Measurements from ENCODE around the gene TIRAP. TPM values are rescaled to one million over a fixed set of nuclear protein-coding genes. Genes with fewer than 3 reads are reported as not detected.

TIRAP gene
- polyA plus RNA-seq, 4 donors: 10.6 to 19.1 (median 13.5) TPM

- no peak for DNase-seq (ENCODE audit: low read depth in 4 of 4, low spot score in 2 of 4)
Measured at GRCh38 chr11:126318574-126319373, 35.9 kb downstream of the TIRAP start.

GRCh38 chr11:126319374-126319740 lies 36.5 kb downstream of the TIRAP start:
- no peak for DNase-seq (ENCODE audit: low read depth in 4 of 4, low spot score in 2 of 4)

GRCh38 chr11:126322996-126323395 lies 40.1 kb downstream of the TIRAP start:
- DNase-seq (ENCODE audit: low read depth in 4 of 4, low spot score in 2 of 4): no peak

- DNase-seq (ENCODE audit: low read depth in 4 of 4, low spot score in 2 of 4): no peak
Measured at GRCh38 chr11:126327281-126328000, 44.5 kb downstream of the TIRAP start.

- DNase-seq (ENCODE audit: low read depth in 4 of 4, low spot score in 2 of 4): no peak
Measured at GRCh38 chr11:126328001-126328390, 45.1 kb downstream of the TIRAP start.

GRCh38 chr11:126328444-126328843 lies 45.6 kb downstream of the TIRAP start:
- DNase-seq (ENCODE audit: low read depth in 4 of 4, low spot score in 2 of 4): no peak

- no peak for DNase-seq (ENCODE audit: low read depth in 4 of 4, low spot score in 2 of 4)
Measured at GRCh38 chr11:126328938-126329643, 46.2 kb downstream of the TIRAP start.

- DNase-seq (ENCODE audit: low read depth in 4 of 4, low spot score in 2 of 4): no peak
Measured at GRCh38 chr11:126329644-126330211, 46.8 kb downstream of the TIRAP start.

GRCh38 chr11:126331286-126331685 lies 48.4 kb downstream of the TIRAP start:
- no peak for DNase-seq (ENCODE audit: low read depth in 4 of 4, low spot score in 2 of 4)

GRCh38 chr11:126332221-126332711 lies 49.4 kb downstream of the TIRAP start:
- DNase-seq (ENCODE audit: low read depth in 4 of 4, low spot score in 2 of 4): no peak

GRCh38 chr11:126333142-126333541 lies 50.2 kb downstream of the TIRAP start:
- DNase-seq (ENCODE audit: low read depth in 4 of 4, low spot score in 2 of 4): no peak

- DNase-seq (ENCODE audit: low read depth in 4 of 4, low spot score in 2 of 4): no peak
Measured at GRCh38 chr11:126334659-126335462, 52.0 kb downstream of the TIRAP start.

GRCh38 chr11:126335463-126335760 lies 52.5 kb downstream of the TIRAP start:
- DNase-seq (ENCODE audit: low read depth in 4 of 4, low spot score in 2 of 4): no peak

- no peak for DNase-seq (ENCODE audit: low read depth in 4 of 4, low spot score in 2 of 4)
Measured at GRCh38 chr11:126336138-126336541, 53.2 kb downstream of the TIRAP start.

GRCh38 chr11:126336671-126337101 lies 53.8 kb downstream of the TIRAP start:
- no peak for DNase-seq (ENCODE audit: low read depth in 4 of 4, low spot score in 2 of 4)

GRCh38 chr11:126337126-126337473 lies 54.2 kb downstream of the TIRAP start:
- no peak for DNase-seq (ENCODE audit: low read depth in 4 of 4, low spot score in 2 of 4)

- no peak for DNase-seq (ENCODE audit: low read depth in 4 of 4, low spot score in 2 of 4)
Measured at GRCh38 chr11:126337474-126338241, 54.8 kb downstream of the TIRAP start.

- DNase-seq (ENCODE audit: low read depth in 4 of 4, low spot score in 2 of 4): no peak
Measured at GRCh38 chr11:126338346-126339055, 55.6 kb downstream of the TIRAP start.
